ENCODE data around the gene PHOSPHO2. TPM values are rescaled to one million over a fixed set of nuclear protein-coding genes. Genes with fewer than 3 reads are reported as not detected.

The PHOSPHO2 gene
- total RNA-seq, 1 donor from 2014 or later, result 13.1 TPM

- no peak overlapping the region for H3K4me3 Mint-ChIP-seq
- H3K27me3 Mint-ChIP-seq (ENCODE audit: low read depth), result no peaks in the 10 kb centered on the region
- no peak for DNase-seq (ENCODE audit: low spot score in 2 of 2, unreplicated experiment in 2 of 2)
- H3K9me3 Mint-ChIP-seq, result no peaks in the 10 kb centered on the region
- no peak for TF ChIP-seq CTCF (IDR thresholded peaks at IDR 0.05; ENCODE audit: unreplicated experiment)
- peaks cover 16% of the 10 kb centered on the region for H3K36me3 Mint-ChIP-seq
- H3K4me1 Mint-ChIP-seq, result no peaks in the 10 kb centered on the region
- no peak overlapping the region for H3K27ac Mint-ChIP-seq
Measured at GRCh38 chr2:169748319-169748718, 54.0 kb downstream of the PHOSPHO2 start.

Other genes with a start within 250 kb of the PHOSPHO2 start
- 10.2 to 11.4 TPM (median 10.8 TPM) in 3 replicates for gene BBS5, start 215.0 kb upstream of the PHOSPHO2 start, total RNA-seq
- gene KLHL41, start 184.8 kb upstream of the PHOSPHO2 start, total RNA-seq, result 0.41 to 0.66 TPM (median 0.56 TPM) in 3 replicates
- gene FASTKD1, start 120.6 kb upstream of the PHOSPHO2 start, total RNA-seq, result 30.1 to 30.4 TPM (median 30.1 TPM) in 3 replicates
- gene PPIG, start 110.1 kb upstream of the PHOSPHO2 start, total RNA-seq, result 60.2 to 63.6 TPM (median 62.2 TPM) in 3 replicates
- 0.36 to 0.58 TPM (median 0.38 TPM) in 3 replicates for gene CFAP210, start 64 bp upstream of the PHOSPHO2 start, total RNA-seq
- gene KLHL23, start 39.4 kb downstream of the PHOSPHO2 start, total RNA-seq, result 27.4 to 29.9 TPM (median 29.7 TPM) in 3 replicates
- 120 to 124 TPM (median 123 TPM) in 3 replicates for gene SSB, start 104.4 kb downstream of the PHOSPHO2 start, total RNA-seq
- 44.0 to 47.0 TPM (median 45.4 TPM) in 3 replicates for gene METTL5, start 130.4 kb downstream of the PHOSPHO2 start, total RNA-seq
- gene UBR3, start 133.0 kb downstream of the PHOSPHO2 start, total RNA-seq, result 44.9 to 47.7 TPM (median 47.3 TPM) in 3 replicates

All from mesothelial cell of epicardium (in vitro differentiated cells).